Right lobe of liver (tissue), 6 donors: Measurements from ENCODE around the gene OR9A2. TPM values are rescaled to one million over a fixed set of nuclear protein-coding genes. Genes with fewer than 3 reads are reported as not detected.

Experiments
- ATAC-seq, 4 donors: fragments of 200-7000 bp; cut with Tn5 transposase; one replicate each; pipeline ENCODE4 v1.9.1; 2020; ENCODE audit warnings: mild to moderate bottlenecking in 4 of 4, moderate library complexity in 4 of 4
- DNase-seq, 3 donors: peaks; one replicate each; pipeline ENCODE4 v3.0.0-alpha.2; 2020
- H3K27ac ChIP-seq, 3 donors: fragments of 200-600 bp; one replicate each; pipeline ENCODE4 v1.8.0; 2022
- H3K27me3 ChIP-seq, 2 donors: fragments of 200-600 bp; one replicate each; pipeline ENCODE4 v1.8.0; 2022
- H3K36me3 ChIP-seq, 4 donors: fragments of 200-600 bp; sonication (generic) in 1 of 4; one replicate each; pipeline versions ENCODE4 v1.5.1 to v1.8.0; 2017 to 2022; ENCODE audit warnings: control low read depth in 1 of 4
- H3K4me1 ChIP-seq, 4 donors: fragments of 200-600 bp; sonication (generic) in 1 of 4; one replicate each; pipeline versions ENCODE4 v1.5.1 to v1.8.0; 2017 to 2022; ENCODE audit warnings: control low read depth in 1 of 4
- H3K4me3 ChIP-seq, 3 donors: fragments of 200-600 bp; one replicate each; pipeline ENCODE4 v1.8.0; 2022
- H3K9me3 ChIP-seq, 4 donors: fragments of 200-600 bp; sonication (generic) in 1 of 4; one replicate each; pipeline versions ENCODE4 v1.5.1 to v1.8.0; 2017 to 2022; ENCODE audit warnings: control low read depth in 1 of 4
- POLR2A ChIP-seq: fragments of 450-650 bp; IDR thresholded peaks from one replicate; pipeline ENCODE4 v1.6.1; 2017; ENCODE audit warnings: antibody characterized with exemption, mild to moderate bottlenecking
- WGBS: methylation state at CpG from one replicate; pipeline ENCODE4 v1.1.6; 2018; ENCODE audit warnings: low coverage, low lambda C conversion rate; ENCODE audit not compliant: insufficient coverage; ENCODE audit errors: missing lambda C conversion rate; 5-methylcytosine and 5-hydroxymethylcytosine counted together
- intact Hi-C, 2 donors: fragments of 100-400 bp; cut with DNase I; formaldehyde crosslinking; loops; one replicate each; pipeline versions ENCODE4 v1.11.2 to v1.14.1; 2022
- total RNA-seq, 6 experiments: library from RNA; depleted of rRNA in 2 of 6; stranded (reverse); fragments of >200 nt in 2 of 6; fragmentation: NEBNext Ultra II Directional in 3 of 6; extraction: Animal tissue kit (Norgen Biotek cat#: 25700) in 3 of 6; gene quantifications; one replicate each; pipeline versions ENCODE4 v1.1.0 to v1.2.4, GENCODE V29; 2016 to 2023
- TF ChIP-seq, protein P1 (sequence below), 4 donors: fragments of 200-600 bp in 3 of 4; fragments of 450-650 bp in 1 of 4; IDR thresholded peaks; one replicate each; pipeline versions ENCODE4 v1.5.1 to v1.8.0; 2016 to 2022; ENCODE audit warnings: antibody characterized with exemption in 4 of 4, mild to moderate bottlenecking in 2 of 4
- donor health status: DM: no; HTN: yes; CAD: no.
- donor health status: DM: no; HTN: no; CAD: no.
- donor health status: DM: no; HTN: no; CAD: no.
- donor health status: DM: no; HTN: yes; CAD: no.
- donor health status: DM: no; HTN: yes; CAD: no.

OR9A2 gene
- total RNA-seq, 6 experiments from 2014 or later = not detected

DNA sequence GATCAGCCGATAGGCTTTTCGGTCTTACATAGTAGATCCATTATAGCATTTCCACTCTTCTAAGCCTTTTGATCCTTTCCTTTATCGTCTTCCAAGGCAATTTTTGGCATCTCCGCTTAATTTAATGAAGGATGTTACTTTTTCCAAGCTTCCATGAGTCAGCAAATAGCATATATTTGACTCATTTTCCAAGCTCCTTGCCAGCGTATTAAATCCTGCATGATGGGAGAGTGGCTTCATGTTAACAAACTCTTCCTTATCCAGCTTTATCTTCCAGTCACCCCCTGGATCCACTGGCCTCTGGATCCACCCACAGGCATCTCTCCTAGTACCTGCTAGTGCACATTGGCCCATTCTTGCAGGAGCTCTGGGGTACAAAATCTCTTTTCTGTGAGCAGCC is 13.0 kb downstream of the OR9A2 start:
- WGBS = 65% methylated on average over 5 of the region's 5 CpGs
- H3K36me3 ChIP-seq = no peaks in the 10 kb centered on the region
- TF ChIP-seq POLR2A = no peak
- TF ChIP-seq, protein P1, sequence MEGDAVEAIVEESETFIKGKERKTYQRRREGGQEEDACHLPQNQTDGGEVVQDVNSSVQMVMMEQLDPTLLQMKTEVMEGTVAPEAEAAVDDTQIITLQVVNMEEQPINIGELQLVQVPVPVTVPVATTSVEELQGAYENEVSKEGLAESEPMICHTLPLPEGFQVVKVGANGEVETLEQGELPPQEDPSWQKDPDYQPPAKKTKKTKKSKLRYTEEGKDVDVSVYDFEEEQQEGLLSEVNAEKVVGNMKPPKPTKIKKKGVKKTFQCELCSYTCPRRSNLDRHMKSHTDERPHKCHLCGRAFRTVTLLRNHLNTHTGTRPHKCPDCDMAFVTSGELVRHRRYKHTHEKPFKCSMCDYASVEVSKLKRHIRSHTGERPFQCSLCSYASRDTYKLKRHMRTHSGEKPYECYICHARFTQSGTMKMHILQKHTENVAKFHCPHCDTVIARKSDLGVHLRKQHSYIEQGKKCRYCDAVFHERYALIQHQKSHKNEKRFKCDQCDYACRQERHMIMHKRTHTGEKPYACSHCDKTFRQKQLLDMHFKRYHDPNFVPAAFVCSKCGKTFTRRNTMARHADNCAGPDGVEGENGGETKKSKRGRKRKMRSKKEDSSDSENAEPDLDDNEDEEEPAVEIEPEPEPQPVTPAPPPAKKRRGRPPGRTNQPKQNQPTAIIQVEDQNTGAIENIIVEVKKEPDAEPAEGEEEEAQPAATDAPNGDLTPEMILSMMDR (IDR thresholded peaks at IDR 0.05) = no peak
- H3K4me3 ChIP-seq = no peak overlapping the region
- no peak for DNase-seq
- intact Hi-C loops = loop anchor here (5.0 kb wide), 1 partner anchor 198 kb away; no protein-coding TSS in a partner anchor
- no peaks in the 10 kb centered on the region for H3K4me1 ChIP-seq
- H3K27me3 ChIP-seq = no peaks in the 10 kb centered on the region
- no peaks in the 10 kb centered on the region for H3K9me3 ChIP-seq
- no peak for ATAC-seq
- no peak overlapping the region for H3K27ac ChIP-seq

DNA sequence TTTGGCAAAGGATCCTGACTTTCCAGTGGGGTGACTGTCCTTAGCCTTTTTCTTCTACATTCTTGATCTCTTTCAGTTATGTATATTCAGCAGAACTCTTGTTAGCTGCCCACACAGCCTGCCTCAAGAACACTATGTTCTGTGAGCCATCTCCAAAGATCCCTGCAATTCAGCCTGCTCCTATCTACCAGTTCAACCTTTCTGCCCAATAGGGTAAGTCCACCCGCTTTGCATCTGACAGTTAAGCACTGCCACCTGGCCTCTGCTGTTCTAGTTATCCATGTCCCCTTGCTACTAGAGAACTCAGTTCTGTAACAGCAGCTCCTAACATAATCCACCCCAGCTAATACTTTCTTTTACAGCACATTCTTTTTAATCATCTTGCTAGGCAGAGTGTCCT is 13.5 kb downstream of the OR9A2 start:
- intact Hi-C loops = loop anchor here (5.0 kb wide), 1 partner anchor 199 kb away; no protein-coding TSS in a partner anchor
- Histone ChIP-seq H3K27ac (no peak overlapping the region), H3K9me3 (no peaks in the 10 kb centered on the region), H3K36me3 (no peaks in the 10 kb centered on the region), H3K27me3 (no peaks in the 10 kb centered on the region), H3K4me3 (no peak overlapping the region), H3K4me1 (no peaks in the 10 kb centered on the region)
- DNase-seq (no peak), ATAC-seq (no peak)
- no peak for TF ChIP-seq POLR2A
- TF ChIP-seq, protein P1 (IDR thresholded peaks at IDR 0.05) = no peak
- 100% methylated on average over 1 of the region's 1 CpG for WGBS

DNA sequence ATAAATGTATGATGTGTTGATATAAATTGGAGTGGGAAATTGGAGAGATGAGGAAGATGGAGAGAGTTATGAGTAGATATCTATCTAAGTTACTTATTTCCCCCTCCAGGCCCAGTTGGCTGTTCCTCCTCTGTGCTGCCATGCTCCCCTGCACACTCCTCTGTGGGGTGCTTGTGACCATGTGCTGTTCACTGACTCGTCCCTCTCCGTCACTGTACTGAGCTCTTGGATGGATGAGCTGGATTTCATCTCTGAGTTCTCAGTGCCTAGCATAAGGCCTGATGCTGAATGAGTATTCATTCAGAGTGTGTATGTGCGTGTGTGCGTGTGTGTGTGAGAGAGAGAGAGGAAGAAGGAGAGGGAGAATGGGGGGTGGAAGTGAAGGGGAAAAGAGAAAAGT is 14.5 kb downstream of the OR9A2 start:
- Histone ChIP-seq H3K27ac (no peak overlapping the region), H3K4me1 (peaks cover 0 to 7% (median 0%) of the 10 kb centered on the region in 4 donors), H3K36me3 (no peaks in the 10 kb centered on the region), H3K4me3 (no peak overlapping the region), H3K9me3 (no peaks in the 10 kb centered on the region), H3K27me3 (no peaks in the 10 kb centered on the region)
- no peak for DNase-seq
- intact Hi-C loops = loop anchor here (5.0 kb wide), 1 partner anchor 200 kb away; no protein-coding TSS in a partner anchor
- 84% methylated on average over 4 of the region's 4 CpGs for WGBS
- TF ChIP-seq, protein P1 (IDR thresholded peaks at IDR 0.05) = no peak
- no peak for TF ChIP-seq POLR2A
- ATAC-seq = no peak

DNA sequence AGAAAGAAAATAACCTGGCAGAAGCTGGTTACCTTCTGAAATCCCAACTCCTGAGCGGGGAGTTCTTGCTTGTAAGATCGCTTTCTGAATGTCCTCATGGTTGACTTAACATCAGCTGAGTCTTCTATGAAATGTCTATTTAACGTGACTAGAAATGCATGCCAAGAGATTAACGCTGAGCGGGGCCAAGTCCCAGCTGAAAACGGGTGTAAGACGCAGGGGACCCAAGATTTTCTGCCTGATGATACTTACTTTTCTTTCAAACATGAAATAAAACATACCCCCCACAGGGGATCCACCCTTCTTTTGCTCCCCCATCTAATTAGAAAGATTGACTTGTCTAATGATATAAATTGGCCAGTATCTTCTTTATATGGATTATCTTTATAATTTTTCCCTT is 14.9 kb downstream of the OR9A2 start:
- no peaks in the 10 kb centered on the region for H3K27me3 ChIP-seq
- TF ChIP-seq, protein P1 (IDR thresholded peaks at IDR 0.05) = no peak
- no peak for TF ChIP-seq POLR2A
- DNase-seq (no peak), ATAC-seq (no peak)
- H3K4me1 ChIP-seq = peaks cover 0 to 7% (median 0%) of the 10 kb centered on the region in 4 donors
- no peak overlapping the region for H3K4me3 ChIP-seq
- WGBS = 79% methylated on average over 7 of the region's 7 CpGs
- intact Hi-C loops = loop anchor here (5.0 kb wide), 1 partner anchor 200 kb away; no protein-coding TSS in a partner anchor
- no peak overlapping the region for H3K27ac ChIP-seq
- no peaks in the 10 kb centered on the region for H3K9me3 ChIP-seq
- no peaks in the 10 kb centered on the region for H3K36me3 ChIP-seq
